HG03354 (cell line): Measurements from ENCODE around the gene FIS1.
"Not testable (repeated sequence)": the region's sequence is repeated elsewhere in the genome, so short reads cannot be mapped to it uniquely, and the experiment has no call there.

Experiments
- ATAC-seq: cut with Tn5 transposase; IDR thresholded peaks from one replicate; pipeline ENCODE4 v1.9.1; 2021; ENCODE audit warnings: mild to moderate bottlenecking; ENCODE audit not compliant: unreplicated experiment, poor library complexity, severe bottlenecking

Gene FIS1

GRCh38 chr7:101210143-101210542 lies 34.7 kb downstream of the FIS1 start:
- ATAC-seq, result no peak

GRCh38 chr7:101208794-101209193 lies 36.1 kb downstream of the FIS1 start:
- ATAC-seq, result no peak

- no peak for ATAC-seq
These were observed 37.4 kb downstream of the FIS1 start for GRCh38 chr7:101207459-101207858.

- no peak for ATAC-seq
These were observed 38.2 kb downstream of the FIS1 start for GRCh38 chr7:101206665-101207042.

- no peak for ATAC-seq
These were observed 38.8 kb downstream of the FIS1 start for GRCh38 chr7:101205901-101206664.

- ATAC-seq, result not testable (repeated sequence)
These were observed 40.8 kb downstream of the FIS1 start for GRCh38 chr7:101203740-101204738.

GRCh38 chr7:101202603-101202918 lies 42.3 kb downstream of the FIS1 start:
- no peak for ATAC-seq

GRCh38 chr7:101201695-101202602 lies 42.9 kb downstream of the FIS1 start:
- no peak for ATAC-seq

GRCh38 chr7:101200862-101201599 lies 43.9 kb downstream of the FIS1 start, which contains the start of gene MOGAT3:
TSS of gene MOGAT3 (minus strand) at chr7:101201036. CDS start at chr7:101200854, 182 bp downstream.
- ATAC-seq, result no peak

- no peak for ATAC-seq
These were observed 44.4 kb downstream of the FIS1 start for GRCh38 chr7:101200504-101200861.

- ATAC-seq, result not testable (repeated sequence)
These were observed 45.4 kb downstream of the FIS1 start for GRCh38 chr7:101199522-101199921.

- no peak for ATAC-seq
These were observed 46.4 kb downstream of the FIS1 start for GRCh38 chr7:101198476-101198875.

GRCh38 chr7:101197991-101198390 lies 46.9 kb downstream of the FIS1 start:
- no peak for ATAC-seq

GRCh38 chr7:101195884-101196283 lies 49.0 kb downstream of the FIS1 start:
- no peak for ATAC-seq
